Femur (tissue), 1 donor: Measurements from ENCODE around the gene EIF2AK2.

ENCODE experiments used
- DNase-seq: peaks from one replicate; pipeline ENCODE4 v3.0.0-alpha.2; 2017

The EIF2AK2 gene

DNA sequence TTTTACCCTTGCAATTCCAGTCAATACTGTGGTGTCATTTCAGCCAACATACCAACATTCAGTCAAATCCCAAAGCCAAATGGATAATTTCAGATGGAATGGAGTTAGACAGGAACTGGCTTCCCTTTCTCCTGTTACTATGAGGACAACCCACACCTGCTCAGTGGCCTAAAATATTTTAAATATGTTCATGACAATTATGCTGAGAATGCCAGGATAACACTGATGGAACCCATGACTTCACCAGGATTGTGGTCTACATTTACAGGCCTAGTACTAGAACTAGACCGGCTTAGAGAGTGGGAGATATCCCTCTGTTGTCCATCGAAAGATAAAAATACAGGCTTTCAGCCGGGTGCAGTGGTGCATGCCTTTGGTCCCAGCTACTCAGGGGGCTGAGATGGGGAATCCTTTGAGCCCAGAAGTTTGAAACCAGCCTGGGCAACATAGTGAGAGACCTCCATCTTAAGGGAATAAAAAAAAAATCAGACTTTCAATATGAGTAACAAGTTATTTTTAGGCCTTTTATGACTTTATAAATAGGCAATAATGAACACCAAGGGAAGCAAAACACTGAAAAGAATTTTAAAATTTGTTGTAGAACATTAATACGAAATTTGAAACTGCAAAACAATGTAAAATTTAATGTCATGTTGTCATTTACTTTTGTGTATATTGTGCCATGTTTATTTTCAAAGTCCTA lies 58.2 kb downstream of the EIF2AK2 start:
- DNase-seq, result no peak

DNA sequence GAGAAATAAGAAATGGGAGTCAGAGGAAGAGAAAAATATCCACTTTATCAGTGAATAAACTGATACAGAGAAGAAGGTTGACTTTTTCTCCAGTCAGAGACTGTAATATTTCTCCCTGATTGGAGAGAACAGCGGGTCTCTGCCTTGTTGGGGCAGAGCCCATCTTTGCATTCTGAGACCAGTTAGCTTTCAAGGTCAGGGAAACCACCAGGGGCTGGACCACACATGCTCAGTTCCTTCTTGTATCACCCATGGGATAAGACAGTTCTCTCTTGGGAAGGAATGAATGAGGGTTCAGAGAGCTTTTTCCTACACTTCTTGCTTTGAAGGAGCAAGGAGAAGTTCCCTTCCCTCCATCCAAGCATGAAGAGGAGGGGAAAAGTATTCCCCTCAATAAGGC lies 60.2 kb downstream of the EIF2AK2 start:
- DNase-seq, result no peak

DNA sequence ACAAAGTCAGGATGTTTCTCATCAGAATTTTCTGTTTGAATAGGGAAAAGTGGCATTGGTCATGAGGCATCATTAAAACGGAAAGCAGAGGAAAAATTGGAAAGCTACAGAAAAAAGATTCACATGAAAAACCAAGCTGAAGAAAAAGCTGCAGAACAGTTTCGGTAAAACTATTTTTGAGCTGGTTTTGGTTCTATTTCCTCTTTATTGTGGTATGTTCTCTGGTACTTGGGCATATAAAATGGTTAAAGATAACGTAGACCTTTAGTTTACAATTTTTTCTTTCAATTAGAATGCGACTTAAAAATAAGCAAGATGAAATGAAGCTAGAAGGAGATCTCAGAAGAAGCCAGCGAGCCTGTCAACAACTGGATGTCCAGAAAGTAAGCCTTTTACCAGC lies 64.9 kb downstream of the EIF2AK2 start:
- no peak for DNase-seq

DNA sequence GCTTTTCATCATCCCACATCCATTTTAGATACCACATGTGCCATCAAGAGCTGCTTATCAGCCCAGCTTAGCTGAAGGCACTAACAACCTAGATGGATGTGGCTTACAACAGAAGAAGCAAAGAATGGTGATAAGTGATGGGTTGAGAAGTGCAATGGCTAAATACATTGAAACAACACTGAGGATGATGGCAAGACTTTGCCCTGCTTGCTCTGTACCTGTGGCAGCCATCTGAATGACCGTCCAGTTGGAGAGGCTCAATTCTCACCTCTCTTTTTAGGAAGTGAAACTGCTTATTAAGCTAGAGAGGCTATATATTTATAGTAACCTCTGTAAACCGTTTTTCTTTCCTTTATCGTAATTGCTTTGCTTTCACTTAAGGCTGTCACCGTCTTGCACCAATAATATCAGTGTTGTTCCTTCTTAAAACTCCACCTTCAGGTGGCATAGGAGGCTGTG lies 66.7 kb downstream of the EIF2AK2 start:
- no peak for DNase-seq

DNA sequence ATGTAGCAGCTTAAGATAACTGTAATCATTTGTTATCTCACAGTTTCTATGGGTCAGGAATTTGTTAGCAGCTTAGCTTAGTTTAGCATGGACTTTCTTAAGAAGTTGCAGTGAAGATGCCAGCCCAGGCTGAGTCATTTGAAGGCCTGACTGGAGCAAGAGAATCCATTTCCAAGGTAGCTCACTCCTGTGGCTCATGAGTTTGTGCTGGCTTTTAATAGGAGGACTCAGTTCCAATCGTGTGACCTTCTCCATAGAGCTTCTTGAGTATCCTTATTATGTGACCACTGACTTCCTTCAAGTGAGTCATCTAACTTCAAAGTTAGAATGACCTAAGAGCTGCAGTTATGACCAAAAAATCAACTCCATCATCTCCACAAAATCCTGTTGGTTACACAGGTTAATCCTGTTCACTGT lies 71.0 kb downstream of the EIF2AK2 start:
- no peak for DNase-seq

DNA sequence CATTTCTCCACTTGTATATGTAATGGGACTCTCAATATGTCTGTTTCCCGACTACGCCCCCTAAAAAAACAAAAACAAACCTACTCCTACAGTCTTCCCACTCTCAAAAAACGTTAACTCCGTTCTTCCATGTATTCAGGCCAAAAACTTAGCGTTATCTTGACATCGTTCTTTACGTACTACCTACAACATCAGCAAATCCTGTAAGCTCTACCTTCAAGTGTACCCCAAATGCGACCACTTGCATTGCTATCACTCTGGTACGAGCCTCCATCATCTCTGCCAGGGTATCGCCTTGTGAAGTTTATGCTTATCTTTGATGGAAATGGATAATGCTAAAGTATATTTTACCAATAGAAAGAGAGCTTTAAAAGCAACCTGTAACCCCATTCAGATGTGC lies 72.0 kb downstream of the EIF2AK2 start:
- no peak for DNase-seq

DNA sequence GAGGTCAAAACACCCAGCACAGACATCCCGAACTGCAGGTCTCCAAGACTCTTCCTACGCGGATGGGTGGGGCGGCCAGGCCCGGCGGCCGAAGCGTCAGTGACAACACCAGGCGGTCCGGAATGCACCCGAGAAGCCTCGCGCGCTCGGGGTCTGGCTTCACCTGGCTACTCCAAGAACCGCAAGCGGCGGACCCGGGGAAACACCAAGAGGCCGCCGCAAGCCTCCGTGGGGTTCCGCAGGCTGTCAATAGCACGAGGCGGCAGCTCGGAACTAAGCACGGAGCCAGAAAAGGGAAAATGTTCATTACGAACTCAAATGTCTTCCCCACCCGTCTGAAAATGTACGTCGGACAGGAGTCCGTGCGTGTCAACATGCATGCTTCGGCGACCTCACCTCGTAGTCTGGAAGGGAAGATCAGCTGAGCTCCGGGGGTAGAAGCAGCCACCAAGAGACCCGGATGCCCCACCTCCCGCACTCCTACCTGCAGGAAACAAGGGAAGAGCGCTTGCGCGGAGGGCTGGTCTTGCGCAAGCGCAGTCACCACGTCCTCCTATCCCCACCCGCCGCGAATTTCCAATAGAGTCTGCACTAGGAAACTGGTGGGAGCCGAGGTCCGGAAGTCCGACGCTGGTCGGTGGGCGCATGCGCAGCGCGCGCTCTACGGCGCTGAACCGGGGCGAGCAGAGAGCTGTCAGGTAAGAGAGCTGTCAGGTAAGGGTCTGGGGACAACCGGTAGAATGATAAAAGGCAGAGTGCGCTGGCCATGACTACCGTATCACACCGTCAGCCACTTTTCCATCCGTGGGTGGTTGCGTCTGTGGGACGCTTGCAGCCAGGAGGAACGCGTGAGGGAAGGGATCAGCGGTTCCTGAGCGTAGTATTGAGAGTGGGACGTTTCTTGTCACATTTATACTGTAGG lies 72.6 kb downstream of the EIF2AK2 start, which contains the start of the genes GPATCH11 and HEATR5B:
Gene GPATCH11 (plus strand): TSS at position 646 of the 922 bp plus-strand sequence. CDS start 3,864 bp downstream, outside the sequence.
Gene HEATR5B (minus strand): TSS at position 500 of the 922 bp plus-strand sequence. CDS start 958 bp downstream, outside the sequence.
- peak; percentile 98 for DNase-seq

DNA sequence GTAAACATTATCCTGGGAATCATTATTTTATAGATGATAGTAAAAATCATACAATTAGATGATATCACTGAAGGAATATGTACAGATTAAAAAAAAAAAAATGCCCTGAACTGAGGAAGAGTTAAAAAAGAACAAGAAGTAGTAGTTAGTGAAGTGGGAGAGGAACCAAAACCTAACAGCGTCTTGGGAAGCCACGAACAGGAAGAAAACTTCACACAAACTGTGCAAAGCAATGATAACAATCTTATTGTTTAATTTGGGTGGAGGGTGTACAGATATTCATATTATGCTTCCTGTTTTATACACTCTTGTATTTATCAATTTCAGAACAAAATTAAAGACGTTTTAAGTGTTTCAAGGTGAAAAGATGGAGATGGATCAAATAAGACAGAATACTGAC lies 76.1 kb downstream of the EIF2AK2 start:
- DNase-seq, result no peak

DNA sequence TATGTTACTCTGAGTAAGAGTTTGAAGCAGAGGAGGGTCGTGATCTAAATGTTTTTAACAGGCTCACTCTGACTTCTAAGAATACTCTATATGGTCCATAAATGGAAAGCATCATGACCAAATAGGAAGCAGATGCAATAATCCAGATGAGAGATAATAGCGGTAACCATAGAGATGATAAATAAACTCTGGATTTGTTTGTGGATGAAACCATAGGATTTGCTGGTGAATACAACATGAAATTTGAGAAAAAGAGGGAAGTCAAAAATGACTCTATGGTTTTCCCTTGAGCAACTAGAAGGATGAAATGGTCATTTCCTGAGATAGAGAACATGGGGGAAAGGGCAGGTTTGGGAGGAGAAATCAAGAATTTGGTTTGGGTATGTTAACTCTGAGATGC lies 76.5 kb downstream of the EIF2AK2 start:
- DNase-seq, result no peak

DNA sequence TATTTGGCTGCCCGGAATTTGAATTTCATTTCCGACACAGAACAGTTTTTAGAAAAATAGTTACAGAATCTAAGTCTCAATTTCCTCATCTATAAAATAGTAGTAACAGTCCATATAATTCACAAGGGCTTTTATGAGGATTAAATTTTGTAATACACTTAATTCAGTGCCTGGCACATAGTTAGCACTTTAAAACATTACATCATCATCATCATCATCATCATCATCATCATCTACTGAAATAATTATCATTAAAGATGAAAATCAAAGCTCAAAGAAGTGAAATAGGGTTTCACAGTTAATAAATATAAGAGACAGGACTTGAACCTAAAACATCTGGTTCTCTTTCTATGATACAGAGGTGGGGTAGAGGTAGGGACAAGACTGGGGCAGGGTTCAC lies 85.8 kb downstream of the EIF2AK2 start:
- DNase-seq, result no peak

DNA sequence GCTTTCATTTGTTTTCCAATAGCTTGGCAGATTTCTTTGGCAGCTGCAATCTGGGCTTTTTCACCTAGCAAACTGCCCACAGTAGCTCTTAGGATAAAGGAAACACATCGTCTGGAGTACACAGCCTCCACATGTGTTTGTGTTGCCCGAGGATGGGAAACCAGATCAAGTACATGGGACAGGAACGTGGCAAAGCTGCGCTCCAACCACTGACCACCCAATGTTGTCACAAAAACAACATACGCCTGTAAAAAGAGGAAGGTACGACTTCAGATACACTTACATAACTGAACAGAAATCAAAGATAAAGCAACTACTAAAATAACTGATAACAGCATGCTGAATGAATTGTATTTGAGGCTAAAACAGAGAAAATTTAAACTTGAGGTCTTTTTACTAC lies 88.1 kb downstream of the EIF2AK2 start:
- DNase-seq, result no peak

DNA sequence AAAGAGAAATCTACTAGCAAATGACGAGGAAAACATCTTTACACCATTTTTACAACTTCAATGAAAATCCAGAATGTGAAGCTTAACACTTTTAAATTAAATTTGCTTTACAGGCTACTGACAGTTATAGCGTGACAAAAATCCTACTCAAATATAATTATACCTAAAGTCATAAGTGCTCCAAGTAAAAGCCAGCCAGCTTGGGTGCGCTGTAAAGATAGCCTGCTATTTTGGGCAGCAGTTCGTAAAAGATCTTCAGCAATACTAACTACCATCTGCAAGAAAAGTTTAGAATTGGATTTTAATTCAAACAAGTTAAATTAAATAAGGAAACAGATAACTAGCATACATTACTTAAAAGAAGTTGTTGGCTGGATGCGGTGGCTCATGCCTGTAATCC lies 95.0 kb downstream of the EIF2AK2 start:
- DNase-seq, result no peak

DNA sequence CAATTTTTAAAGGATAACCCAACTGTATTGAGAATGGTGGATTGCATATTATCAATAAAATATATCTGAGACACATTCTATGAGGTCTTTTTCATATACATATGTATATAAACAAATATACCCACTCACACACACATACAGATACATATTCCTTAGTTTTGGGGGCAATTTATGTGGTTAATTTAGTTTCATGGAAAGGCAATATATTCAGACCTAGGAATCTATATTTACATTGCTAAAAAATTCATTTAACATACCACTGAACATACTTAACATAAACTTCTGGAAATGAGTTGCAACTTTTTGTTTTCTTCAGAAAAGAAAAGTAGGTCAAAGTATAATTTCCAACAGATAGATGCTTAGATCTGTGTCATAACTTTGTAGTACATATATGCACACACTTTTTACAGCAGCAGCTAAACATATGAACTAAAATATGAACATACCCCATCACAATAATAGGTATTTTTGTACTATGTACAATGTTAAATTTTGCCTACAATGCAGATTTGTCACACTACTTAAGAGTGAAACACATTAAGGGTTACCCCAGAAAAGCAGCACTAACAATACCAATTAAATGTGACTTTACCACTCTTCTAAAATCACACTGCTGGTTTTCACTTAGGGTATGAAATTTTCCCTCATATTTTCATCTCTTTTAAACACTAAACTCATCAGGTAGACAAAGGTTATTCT lies 95.6 kb downstream of the EIF2AK2 start:
- DNase-seq, result no peak

DNA sequence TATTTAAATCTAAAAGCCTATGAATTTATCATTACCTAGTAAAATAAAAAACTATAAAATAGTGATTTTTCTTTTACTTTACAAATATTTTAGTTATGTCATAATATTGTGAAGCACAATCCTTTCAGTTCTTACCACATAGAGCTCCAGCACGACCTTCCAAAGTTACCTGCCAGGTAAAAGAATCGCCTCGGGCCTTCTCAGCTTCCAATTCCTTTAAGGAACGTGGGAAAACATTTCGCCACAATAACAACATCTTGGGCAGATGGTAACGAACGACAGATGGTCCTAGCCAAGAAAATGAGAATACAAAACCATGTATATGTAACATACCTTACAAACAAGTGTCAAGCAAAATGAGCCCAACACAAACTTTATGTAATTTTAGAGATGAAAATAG lies 96.3 kb downstream of the EIF2AK2 start:
- no peak for DNase-seq

DNA sequence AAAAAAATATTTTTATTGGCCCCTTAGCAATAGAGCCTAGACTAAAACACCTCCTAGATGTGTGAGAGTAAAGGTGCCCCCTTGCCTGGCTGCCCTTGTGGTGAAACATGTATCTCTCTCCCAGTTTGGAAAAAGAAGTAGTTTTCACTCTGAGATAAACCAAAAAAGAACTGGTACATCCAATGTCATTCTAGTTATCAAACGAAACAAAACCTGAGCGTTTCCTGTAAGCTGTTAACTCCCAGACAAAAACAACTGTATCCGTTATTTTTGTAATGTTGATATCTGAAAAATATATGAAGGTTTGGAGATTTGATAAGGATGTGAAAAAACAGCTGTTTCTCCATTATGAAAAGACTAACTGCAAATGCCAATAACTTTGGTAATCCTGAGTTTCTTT lies 96.9 kb downstream of the EIF2AK2 start:
- DNase-seq, result no peak

DNA sequence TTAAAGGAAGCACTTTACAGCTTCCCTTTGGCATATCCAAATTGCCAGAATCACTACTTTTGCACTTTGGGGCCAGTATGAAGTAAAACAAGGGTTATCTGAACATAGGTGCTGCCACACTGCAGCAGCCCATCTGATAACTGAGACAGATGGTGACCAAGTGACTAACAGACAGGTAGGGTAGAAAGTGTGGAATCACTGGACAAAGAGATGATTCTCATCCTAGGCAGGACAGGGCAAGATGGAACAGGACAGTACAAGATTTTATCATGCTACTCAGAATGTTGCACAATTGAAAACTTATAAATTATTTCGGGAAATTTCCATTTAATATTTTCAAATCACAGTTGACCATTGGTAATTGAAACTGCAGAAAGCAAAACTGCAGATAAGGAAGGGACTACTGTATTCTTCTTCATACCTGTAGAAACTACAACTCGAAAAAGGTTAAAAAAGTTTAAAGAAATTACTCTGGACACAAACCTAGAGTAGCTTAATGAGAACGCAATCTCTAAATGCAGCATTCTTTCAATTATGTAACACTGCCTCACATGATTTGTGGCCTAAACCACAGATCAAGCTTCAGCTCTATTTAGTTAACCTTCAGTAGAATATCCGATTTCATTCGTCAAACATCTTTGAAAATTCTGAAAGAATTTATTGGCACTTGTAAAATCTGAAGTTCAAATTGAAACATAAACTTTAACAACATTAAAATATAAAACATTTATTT lies 104.0 kb downstream of the EIF2AK2 start:
- no peak for DNase-seq
